HG03108 (cell line): ENCODE measurements around the gene GREB1.

Experiments used
- ATAC-seq: cut with Tn5 transposase; IDR thresholded peaks from one replicate; pipeline ENCODE4 v1.9.1; 2021; ENCODE audit warnings: moderate library complexity; ENCODE audit not compliant: unreplicated experiment

GREB1 gene

DNA sequence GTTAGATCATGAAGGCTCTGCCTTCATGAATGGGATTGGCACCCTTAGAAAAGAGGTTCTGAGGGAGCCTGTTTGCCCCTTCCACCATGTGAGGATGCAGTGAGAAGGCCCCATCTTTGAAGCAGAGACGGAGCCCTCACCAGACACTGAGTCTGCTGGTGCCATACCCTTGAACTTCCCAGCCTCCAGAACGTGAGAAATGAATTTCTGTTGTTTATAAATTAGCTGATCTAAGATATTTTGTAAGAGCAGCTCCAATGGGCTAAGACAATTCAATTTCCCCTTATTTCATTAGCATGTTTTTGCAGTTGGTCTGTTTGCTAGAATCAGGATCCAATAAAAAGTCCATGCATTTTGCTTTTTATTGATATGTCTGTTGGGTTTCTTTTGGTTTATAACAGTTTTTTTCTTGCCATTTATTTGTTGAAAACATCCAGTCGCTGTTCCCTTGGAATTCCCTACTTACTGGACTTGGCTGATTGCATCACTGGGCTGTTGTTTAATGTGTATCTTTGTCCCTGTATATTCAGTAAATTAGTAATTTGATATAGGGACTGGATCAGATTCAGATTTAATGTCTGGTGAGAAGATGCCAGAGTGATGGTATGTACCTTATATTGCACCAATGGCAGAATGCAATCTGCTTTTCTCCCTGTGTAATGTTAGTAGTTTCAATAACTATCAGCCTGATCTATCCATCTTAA, 24.0 kb upstream of the GREB1 start:
- ATAC-seq, result no peak

DNA sequence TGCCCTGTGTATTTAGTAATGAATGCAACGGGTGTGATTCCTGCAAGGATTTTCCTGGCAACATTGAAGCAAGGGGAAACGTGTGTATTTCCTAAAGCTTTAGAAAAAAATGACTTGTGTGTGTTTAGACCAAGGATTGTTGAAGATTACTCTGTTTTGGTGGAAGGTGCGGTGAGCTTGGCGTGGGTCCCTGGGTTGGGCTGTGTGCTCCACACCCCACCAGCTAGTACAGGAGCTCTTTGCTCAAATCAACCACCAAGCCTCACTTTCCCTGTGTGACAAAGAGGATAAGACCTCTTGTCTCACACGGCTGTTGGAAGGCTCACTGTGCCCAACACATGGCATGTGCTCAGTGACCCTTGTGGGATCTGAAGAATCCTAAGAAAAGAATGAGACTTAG, 21.4 kb upstream of the GREB1 start:
- no peak for ATAC-seq

DNA sequence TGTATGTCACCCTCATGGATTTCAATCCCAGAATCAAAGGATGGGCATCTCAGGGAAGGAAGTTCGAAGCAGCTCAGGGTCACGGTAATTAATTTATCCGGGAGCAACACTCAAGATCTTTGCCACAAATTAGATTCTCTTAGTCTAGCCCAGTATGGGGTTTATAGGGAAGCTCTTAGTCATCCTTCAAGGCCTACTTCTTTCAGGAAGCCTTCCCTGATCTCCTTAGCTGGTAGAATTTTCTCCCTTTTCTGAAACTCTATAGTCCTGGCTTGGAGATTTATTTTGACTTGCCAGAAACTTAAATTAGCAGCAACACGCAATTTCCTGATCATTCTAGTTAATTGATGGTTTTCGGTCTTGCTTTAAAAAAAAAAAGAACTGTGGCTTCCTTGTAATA, 20.5 kb upstream of the GREB1 start:
- ATAC-seq, result no peak

DNA sequence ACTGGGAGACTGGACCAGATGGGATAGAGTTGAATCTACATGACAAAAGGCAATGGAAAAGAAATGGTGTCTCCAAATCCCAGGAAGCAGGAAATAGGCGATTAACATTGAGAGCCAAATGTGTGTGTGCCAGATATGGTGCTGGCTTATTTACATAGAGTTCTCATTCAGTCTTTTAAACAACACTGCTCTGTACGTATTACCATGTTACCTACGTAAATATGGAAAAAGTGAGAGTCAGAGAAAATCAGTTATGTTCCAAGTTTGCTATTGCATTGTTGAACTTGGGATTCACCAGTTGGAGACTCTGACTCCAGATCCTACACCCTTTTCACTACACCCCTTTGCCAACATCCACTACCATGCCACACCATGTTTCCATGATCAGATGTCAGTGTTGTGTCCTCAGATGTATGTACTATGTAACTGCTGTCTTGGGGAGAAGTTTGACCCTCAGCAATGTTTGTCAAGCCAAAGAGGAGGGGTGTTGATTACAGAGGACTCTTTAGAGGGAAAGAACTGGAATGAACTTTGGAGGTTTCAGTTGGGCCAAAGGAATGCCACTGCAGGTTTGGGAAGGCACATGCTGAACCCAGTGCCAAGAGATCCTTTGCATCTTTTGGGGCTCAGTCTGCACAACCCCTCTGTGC, 19.6 kb upstream of the GREB1 start:
- ATAC-seq, result no peak

DNA sequence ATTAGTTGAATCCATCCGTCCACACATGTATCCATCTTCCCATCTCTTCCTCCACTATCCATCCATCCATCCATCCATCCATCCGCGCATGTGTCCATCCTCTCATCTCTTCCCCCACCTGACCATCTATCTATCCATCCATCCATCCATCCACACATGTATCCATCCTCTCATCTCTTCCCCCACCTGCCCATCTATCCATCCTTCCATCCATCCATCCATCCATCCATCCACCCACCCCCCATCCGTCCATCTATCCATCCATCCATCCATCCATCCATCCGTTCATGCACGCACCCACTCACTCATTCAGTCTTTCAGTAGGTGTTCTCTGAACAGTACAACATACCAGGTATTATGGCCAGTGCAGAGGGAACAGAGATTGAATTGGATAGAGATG, 18.9 kb upstream of the GREB1 start:
- no peak for ATAC-seq

DNA sequence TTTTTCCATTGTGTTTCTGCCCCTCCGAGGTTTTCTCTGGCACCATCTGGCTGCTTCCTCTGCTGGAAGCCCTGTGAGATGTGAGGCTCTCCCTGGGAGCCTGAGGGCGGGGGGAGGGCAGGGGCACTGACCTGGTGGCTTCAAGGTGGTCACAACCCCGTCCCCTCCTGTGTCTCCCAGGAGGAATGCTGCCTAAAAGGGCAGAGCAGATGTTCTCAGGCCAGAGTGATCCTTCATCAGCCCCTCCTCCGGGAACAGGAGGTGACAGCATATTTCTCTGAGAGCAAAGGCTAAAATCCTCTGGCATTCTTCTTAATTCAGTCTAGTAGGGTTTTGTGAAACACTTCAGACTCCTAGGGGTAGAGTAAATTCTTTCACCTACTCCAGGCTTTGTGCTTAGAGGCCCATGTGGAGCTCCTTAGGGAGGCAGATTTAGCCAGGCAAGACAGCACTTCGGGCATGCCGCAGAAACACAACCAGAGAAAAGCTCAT, 18.3 kb upstream of the GREB1 start:
- no peak for ATAC-seq

DNA sequence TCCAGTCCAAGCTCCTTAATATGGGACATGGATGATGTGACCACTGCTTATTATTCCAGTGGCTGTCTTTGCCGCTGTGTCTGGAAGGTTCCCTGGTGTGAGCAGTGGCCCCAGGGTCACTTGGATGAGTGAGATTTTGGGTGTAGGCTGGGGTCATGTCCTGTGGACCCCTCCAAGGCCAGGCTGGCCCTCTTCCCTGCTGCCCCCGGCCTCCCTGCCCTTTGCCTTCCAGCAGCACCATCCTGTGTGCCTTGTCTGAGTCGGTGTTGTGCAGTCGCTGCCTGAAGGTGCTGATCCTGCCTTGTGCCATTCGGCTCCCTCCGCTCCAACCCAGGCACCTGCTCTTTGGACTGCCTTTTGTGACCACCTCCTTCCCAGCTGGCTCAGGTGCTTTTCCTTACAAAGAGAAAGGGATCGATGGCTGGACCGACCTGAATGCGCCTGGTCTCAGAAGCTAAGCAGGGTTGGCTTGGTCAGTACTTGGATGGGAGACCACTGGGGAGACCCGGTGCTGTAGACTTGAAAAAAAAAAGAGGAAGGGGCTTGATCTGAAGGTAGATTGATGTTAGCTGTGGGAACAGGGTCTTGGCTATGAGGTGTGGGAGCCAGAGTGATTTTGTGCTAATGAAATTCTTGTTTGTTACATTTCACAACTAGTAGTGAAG, 16.7 kb upstream of the GREB1 start:
- no peak for ATAC-seq

DNA sequence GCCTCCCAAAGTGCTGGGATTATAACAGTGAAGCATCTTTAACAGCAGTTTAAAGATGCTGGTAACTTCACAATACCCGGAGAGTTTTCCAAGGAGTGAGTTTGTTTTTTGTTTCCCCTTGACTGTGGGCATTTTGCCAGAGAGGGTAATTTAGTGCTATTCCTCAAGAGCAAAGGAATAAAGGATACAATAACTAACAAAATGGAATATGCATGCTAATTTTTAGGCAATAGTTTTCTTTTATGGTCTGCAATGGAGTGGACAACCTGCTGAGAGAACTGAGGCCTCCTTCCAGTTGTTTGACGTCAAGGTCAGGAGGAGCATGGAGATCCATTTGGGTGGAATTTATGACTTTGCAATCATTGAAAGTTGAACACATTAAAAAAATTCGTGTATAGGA, 15.9 kb upstream of the GREB1 start:
- ATAC-seq, result no peak

DNA sequence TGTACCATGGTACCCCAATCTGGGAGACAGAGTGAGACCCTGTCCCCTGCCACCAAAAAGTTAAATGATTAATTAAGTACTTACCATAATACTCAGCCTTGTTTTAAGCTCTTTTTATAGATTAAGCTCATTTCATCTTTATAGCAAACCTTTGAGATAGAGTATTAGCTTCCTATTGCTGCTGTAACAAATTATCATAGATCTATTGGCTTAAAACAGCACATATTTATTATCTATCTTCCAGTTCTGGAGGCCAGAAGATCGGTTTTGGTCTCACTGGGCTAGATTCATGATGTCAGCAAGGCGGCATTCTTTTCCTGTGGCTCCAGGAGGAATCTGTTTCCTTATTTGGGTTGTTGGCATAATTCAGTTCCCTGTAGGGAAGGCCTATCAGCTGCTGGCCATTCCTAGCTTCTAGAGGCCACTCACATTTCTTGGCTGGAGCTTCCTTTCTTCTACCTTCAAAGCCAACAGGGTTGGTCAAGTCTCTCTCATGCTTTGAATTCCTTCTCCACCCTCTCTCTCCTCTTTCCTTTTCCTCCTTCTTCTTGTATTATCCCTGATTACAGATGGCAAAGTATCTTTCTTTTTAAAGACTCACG, 13.7 kb upstream of the GREB1 start:
- ATAC-seq, result no peak

DNA sequence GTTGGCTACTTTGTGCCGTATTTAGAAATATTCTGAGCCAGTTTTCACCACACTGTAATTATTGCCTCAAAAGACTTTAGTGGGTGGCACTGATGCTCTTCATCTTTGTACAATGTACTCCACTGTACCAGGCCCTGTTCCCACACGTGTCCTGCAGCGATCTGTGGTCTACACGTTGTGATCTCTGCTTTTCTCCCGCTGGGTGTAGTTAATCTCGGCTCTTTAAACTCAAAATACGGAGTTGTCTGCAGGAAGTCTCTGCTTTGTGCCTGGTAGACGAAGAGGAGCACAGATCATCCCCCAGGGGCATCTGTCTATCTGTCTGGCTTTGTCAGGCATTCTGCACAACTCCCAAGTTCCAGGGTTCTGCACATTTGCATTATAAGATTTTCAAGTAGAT, 12.1 kb upstream of the GREB1 start:
- ATAC-seq, result no peak

DNA sequence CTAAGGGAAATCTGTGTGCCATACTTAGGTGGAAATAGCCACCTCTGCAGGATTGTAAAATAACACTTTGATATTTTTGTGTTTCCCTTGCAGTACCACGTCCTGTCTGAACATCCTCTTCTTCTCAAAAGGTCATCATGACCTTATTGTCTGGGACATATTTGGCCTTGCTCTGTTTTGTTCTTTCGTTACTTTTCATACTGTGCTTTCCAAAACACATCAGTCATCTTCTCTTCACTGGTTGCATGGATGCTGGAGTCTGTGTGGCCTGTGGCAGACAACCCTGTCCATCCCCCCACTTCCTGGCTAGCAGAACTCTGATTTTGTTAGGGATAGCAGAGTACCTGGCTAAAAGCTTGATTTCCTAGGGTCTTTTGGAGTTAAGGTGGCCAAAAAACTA, 9.4 kb upstream of the GREB1 start:
- no peak for ATAC-seq

DNA sequence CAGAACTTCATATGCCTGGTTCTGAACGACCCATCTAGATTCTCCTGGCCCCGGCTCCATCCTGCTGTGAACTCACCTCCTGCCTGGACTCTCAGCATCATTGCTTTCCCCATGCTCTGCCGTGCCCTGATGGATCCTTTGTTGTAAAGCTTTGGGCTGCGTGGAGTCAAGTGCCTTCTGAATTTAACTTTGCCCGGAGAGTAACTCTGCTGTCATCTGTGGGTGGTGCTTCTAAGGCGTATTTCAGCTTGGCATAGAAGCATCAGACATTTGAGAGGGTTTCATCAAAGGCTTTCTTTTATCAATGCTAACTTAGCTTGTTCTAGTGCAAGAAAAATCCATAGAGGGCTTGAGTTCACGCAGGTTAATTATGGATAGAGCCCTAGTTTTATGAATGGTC, 8.1 kb upstream of the GREB1 start:
- ATAC-seq, result no peak

DNA sequence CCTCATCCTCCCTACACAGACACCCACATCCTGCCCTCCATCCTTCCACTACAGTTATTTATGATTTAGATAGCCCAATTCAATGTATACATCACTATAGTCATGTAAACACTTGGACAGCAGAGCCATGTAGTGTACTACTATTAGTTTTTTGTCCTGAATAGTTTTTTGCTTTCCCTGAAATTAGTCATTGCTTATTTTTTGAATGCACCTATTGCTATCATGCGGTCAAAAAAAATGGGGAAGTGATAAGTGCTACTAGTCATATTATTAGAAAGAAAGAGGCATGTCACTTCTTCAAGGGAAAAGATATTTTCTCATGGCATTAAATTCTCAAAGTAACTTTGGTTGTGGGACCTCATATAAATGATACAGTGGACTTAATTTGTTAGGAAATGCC, 6.8 kb upstream of the GREB1 start:
- ATAC-seq, result no peak

DNA sequence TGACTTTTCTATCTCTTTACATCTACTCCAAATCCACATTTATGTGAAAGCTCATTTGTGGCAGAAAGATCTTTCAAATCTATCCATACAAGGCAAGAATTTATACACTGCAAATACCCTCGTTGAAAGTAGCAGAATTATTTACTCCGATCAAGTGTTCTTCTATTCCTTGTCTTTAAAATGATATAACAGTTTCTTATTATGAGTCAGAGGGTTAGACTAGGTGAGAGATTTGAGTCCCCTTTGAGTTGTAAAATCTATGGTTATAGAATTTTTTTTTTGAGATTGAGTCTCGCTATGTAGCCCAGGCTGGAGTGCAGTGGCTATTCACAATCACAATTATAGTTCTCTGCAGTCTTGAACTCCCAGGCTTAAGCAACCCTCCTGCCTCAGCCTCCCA, 5.6 kb upstream of the GREB1 start:
- no peak for ATAC-seq

DNA sequence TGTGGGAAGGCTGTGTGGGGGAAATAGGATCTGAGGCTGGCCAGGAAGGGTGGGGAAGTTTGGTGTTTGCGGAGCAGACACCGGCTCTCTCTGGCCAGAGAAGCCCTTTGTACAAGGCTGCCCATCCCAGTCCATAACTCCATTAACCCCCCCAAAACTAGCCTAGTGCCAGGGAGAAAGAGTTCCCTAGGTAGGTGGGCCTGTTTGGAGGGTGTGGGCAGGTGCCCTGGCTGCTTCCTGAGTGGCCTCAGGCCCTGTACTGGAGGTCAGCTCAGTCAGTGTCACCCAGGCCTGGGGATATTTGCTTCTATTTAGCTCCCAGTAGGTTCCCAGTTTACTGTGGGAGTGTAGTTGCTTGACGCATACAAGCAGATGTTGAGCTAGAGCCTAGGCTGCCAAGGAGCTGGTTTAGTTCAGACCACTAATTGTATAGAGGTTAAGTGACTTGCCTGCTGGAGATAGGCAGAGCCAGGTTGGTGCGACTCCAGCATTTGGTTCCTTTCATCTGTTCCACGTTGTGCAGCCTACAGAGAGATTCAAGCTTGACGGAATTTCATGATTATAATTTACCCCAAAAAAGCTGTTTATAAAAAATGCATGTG, 2.9 kb upstream of the GREB1 start:
- no peak for ATAC-seq

DNA sequence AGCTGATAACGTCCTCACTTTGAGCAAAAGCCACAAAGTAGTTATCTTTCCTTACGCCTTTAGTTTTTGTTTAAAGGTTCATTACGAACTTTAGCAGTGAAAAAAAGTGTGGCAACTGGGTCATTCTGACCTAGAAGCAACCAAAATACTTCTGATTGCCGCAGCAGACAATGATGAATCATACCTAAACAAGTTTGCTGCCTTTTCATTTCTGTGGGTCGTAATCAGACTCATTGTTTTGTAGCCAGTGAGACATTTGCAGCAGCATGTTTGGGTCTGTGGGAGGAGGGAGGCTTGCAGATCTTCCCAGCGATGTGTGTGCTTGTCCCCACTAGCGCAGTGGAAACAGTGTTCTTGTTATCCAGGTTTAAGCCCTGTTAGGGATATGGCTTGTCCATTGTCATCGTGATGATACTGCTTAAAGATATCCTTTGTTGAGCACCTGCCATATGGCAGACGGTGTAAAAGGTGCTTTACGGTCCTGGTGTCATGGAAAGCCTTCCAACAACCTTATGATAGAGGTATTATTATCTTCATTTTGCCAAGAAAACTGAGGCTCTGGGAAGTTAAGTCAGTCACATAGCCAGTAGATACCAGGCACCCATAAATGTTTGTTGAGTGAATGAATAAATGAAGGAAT, 1.3 kb upstream of the GREB1 start:
- no peak for ATAC-seq

DNA sequence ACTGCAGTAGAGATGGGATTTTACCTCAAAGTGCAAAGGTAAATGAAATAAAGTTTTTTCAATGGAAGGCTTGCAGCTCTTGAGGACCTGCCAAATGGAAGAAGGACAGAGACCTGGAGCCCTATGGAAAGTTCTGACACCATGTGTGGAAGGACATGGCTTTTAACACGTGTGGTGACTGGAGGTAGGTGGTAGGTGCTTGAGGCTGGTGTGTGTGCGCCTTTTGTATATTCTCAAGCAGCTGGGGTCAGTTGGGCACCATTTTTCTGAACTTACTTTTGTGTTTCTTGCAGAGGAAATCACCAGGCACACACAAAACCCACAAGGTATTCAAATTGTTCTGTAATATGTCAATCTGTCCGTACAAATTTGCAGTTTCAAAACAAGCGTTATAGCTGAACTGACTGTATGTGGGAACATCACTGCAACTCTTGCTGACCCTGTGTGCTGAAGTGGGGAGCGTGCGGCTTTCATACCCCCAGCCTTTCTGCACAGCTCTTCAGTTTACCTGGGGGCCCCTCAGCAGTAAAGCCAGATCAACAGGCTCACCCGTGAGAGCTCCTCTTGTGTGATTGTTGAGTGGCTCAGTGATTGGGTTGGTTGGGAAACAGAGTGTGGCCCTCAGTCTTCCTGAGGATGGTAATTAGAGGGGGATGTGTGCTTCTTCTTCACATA, 363 bp downstream of the GREB1 start:
- no peak for ATAC-seq

DNA sequence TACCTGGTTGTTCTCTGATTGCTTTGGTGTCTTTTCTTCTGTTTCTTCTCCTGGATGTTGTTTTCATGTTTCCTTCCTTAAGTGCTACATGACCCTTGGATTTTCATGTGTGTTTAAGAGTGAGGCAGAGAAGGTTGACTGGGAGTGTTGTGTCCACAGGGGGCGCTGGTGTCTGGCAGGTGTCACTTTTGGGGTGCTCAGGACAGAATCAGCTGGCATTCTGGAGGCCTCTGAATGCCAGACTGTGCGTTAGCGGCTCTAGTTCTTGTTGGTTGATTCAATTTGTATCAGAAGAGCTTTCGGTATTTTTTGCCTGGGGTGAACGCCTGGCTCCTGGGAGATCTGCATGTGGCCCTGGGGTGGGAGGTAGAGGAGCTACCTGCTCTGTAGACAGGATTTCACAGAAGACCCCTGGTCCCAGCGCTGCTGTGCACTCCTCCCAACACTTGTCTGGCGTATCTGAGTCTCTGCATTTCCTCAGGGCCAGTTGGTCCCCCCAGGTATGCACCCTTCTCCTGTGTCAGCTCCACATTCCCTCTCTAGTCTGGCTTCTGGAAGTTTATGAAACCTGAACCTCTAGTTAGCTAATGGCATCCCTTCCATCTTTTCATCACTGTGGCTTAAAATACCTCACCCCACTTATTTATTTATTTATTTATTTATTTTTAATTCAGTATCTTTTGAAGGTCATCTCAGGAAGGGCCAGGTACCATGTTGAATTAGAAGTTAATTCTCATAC, 1.1 kb downstream of the GREB1 start:
- no peak for ATAC-seq

DNA sequence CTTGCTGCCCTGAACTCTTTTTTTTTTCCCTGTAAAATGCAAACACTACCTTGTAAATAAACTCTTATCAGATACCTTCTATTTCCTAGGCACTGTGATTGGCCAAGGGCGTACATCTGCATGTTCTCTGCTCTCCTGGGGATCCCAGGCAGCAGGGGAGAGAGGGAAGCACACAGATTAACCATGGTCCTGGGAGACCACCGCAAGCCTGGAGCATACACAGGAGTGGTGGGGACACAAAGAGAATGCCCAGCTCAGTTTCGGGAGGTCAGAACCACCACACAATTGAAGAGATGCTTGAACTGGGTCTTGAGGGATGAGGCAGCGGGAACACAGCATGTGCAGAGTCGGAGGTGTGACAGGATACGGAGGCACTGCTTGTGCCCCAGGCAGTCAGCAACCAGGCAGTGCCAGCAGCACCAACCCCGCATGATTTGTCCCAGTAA, 2.1 kb downstream of the GREB1 start:
- no peak for ATAC-seq

DNA sequence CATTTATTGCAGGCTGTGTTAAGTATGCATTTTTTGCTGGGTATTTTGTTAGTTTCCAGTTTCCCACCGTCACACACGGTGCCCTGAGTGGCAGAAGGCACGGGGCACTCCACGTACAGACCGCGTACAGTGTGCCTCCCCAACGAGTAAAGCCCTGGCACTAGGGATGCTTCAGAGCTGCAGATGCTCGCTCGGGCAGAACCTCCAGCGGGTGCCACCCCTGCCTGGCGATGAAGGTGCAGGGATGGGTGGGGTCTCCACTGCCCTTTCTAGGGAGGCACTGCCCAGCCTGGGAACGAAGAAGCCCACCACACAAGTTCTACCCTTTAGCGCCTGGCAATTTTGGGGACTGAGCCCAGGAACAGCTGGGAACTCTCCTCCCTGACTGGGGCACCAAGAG, 4.1 kb downstream of the GREB1 start:
- ATAC-seq, result no peak
